NB4 (cell line): ENCODE data around the gene RBBP8.

Experiments
- CTCF ChIP-seq: IDR thresholded peaks from one replicate; pipeline ENCODE4 v1.5.1; 2012; ENCODE audit warnings: low read depth, low read length
- POLR2A ChIP-seq: IDR thresholded peaks from 2 replicates; pipeline ENCODE4 v1.6.1; 2011; ENCODE audit warnings: mild to moderate bottlenecking; ENCODE audit not compliant: insufficient read length; ENCODE audit errors: extremely low read depth

GRCh38 chr18:23062011-23062410 is 128.9 kb downstream of the RBBP8 start:
- TF ChIP-seq POLR2A (no peak), CTCF (no peak)
